ENCODE data around the gene OXT. TPM values are rescaled to one million over a fixed set of nuclear protein-coding genes. Genes with fewer than 3 reads are reported as not detected.

OXT gene
- total and polyA plus RNA-seq, 2 donors (not counting 3 experiments of a cell fraction or from before 2014, with no cell fraction given) = not detected

GRCh38 chr20:3085571-3086072 lies 14.2 kb downstream of the OXT start:
- no peak overlapping the region for H3K27ac ChIP-seq (ENCODE audit: insufficient read depth, low read depth, low read length)
- dilution Hi-C loops (cut with MboI; ENCODE audit: extremely low pct_ligation_motif_present, low sequenced_read_pairs) = no loop called here
- intact Hi-C loops (cut with micrococcal nuclease) = no loop called here
- TF ChIP-seq POLR2AphosphoS5 (IDR thresholded peaks at IDR 0.05; ENCODE audit: insufficient read depth, low read depth, low read length) (no peak), CTCF (IDR thresholded peaks at IDR 0.05; ENCODE audit: extremely low read depth in 1 of 2, insufficient read depth in 1 of 2, low read depth in 1 of 2, low read length in 2 of 2) (no peak), MYC (IDR thresholded peaks at IDR 0.05; ENCODE audit: low read depth, low read length) (no peak), POLR2A (IDR thresholded peaks at IDR 0.05; ENCODE audit: low read depth, low read length) (no peak), MAX (IDR thresholded peaks at IDR 0.05; ENCODE audit: insufficient read depth, insufficient read length) (no peak), FOS (IDR thresholded peaks at IDR 0.05; ENCODE audit: borderline replicate concordance, insufficient read depth, low read length) (no peak), GATA2 (IDR thresholded peaks at IDR 0.05; ENCODE audit: insufficient read depth, insufficient read length, low read depth, low read length) (no peak), JUN (IDR thresholded peaks at IDR 0.05; ENCODE audit: borderline replicate concordance, insufficient read depth, insufficient read length, low read depth) (no peak), EZH2 (IDR thresholded peaks at IDR 0.05; ENCODE audit: borderline replicate concordance, low read depth, low read length, severe bottlenecking) (no peak)
- no peak for FAIRE-seq
- CTCF ChIA-PET = interaction anchor here (1.5 kb wide), 1 partner anchor 20 kb away, joined by 4 read pairs; no protein-coding TSS in a partner anchor
- no peaks in the 10 kb centered on the region for H3K9me3 ChIP-seq (replicated peaks; ENCODE audit: control insufficient read depth, insufficient read depth, low read length)
- H4K20me1 ChIP-seq (replicated peaks; ENCODE audit: control insufficient read depth, extremely low read depth, insufficient read depth, low read length) = no peaks in the 10 kb centered on the region
- no peak for DNase-seq (ENCODE audit: low read depth, low spot score)
- no peak overlapping the region for H3K4me3 ChIP-seq (replicated peaks in 1 of 3; ENCODE audit: insufficient read depth in 1 of 3, low read depth in 1 of 3, low read length in 3 of 3)
- H3K9ac ChIP-seq (replicated peaks; ENCODE audit: extremely low read depth, insufficient read depth, low read length) = no peak overlapping the region
- H3K79me2 ChIP-seq (ENCODE audit: control insufficient read depth, insufficient read depth, low read length) = no peaks in the 10 kb centered on the region
- peaks cover 28 to 32% of the 10 kb centered on the region in 2 experiments for H3K27me3 ChIP-seq (ENCODE audit: control insufficient read depth in 2 of 2, insufficient read depth in 2 of 2, low read length in 2 of 2)
- no peaks in the 10 kb centered on the region for H3K36me3 ChIP-seq (ENCODE audit: control insufficient read depth in 2 of 2, extremely low read depth in 1 of 2, insufficient read depth in 2 of 2, low read length in 2 of 2)
- no peak overlapping the region for H3K4me2 ChIP-seq (ENCODE audit: insufficient read depth, low read length)
- no peak overlapping the region for H2AFZ ChIP-seq (ENCODE audit: low read depth, low read length)
- no TSS peak for BruUV-seq (replicated peaks)
- peaks cover 2% of the 10 kb centered on the region for H3K4me1 ChIP-seq (ENCODE audit: control insufficient read depth, extremely low read depth, insufficient read depth, low read length)
- POLR2A ChIA-PET = no interaction called here
- no peaks in the 10 kb centered on the region for H3K9me1 ChIP-seq (replicated peaks; ENCODE audit: control insufficient read depth, extremely low read depth, insufficient read depth, low read length)

All from endothelial cell of umbilical vein (primary cell).